ENCODE data around the gene C3. TPM values are rescaled to one million over a fixed set of nuclear protein-coding genes. Genes with fewer than 3 reads are reported as not detected.

The C3 gene
- total and polyA plus RNA-seq, 2 of the 13 experiments (the other 11 are each of a cell fraction or from before 2014, with no cell fraction given): 1,455 to 6,272 TPM

GRCh38 chr19:6734096-6734696 is 13.7 kb upstream of the C3 start (continued):
- TF ChIP-seq REST (IDR thresholded peaks at IDR 0.05; ENCODE audit: borderline replicate concordance in 1 of 2, low read depth in 1 of 2, low read length in 2 of 2): no peak
- TF ChIP-seq, protein P1, sequence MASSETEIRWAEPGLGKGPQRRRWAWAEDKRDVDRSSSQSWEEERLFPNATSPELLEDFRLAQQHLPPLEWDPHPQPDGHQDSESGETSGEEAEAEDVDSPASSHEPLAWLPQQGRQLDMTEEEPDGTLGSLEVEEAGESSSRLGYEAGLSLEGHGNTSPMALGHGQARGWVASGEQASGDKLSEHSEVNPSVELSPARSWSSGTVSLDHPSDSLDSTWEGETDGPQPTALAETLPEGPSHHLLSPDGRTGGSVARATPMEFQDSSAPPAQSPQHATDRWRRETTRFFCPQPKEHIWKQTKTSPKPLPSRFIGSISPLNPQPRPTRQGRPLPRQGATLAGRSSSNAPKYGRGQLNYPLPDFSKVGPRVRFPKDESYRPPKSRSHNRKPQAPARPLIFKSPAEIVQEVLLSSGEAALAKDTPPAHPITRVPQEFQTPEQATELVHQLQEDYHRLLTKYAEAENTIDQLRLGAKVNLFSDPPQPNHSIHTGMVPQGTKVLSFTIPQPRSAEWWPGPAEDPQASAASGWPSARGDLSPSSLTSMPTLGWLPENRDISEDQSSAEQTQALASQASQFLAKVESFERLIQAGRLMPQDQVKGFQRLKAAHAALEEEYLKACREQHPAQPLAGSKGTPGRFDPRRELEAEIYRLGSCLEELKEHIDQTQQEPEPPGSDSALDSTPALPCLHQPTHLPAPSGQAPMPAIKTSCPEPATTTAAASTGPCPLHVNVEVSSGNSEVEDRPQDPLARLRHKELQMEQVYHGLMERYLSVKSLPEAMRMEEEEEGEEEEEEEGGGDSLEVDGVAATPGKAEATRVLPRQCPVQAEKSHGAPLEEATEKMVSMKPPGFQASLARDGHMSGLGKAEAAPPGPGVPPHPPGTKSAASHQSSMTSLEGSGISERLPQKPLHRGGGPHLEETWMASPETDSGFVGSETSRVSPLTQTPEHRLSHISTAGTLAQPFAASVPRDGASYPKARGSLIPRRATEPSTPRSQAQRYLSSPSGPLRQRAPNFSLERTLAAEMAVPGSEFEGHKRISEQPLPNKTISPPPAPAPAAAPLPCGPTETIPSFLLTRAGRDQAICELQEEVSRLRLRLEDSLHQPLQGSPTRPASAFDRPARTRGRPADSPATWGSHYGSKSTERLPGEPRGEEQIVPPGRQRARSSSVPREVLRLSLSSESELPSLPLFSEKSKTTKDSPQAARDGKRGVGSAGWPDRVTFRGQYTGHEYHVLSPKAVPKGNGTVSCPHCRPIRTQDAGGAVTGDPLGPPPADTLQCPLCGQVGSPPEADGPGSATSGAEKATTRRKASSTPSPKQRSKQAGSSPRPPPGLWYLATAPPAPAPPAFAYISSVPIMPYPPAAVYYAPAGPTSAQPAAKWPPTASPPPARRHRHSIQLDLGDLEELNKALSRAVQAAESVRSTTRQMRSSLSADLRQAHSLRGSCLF (CRISPR knock-in tag; IDR thresholded peaks at IDR 0.05; ENCODE audit: borderline replicate concordance): no peak
- peak; percentile 88 for TF ChIP-seq ZBTB38 (CRISPR knock-in tag; IDR thresholded peaks at IDR 0.05)
- TF ChIP-seq, protein P2, sequence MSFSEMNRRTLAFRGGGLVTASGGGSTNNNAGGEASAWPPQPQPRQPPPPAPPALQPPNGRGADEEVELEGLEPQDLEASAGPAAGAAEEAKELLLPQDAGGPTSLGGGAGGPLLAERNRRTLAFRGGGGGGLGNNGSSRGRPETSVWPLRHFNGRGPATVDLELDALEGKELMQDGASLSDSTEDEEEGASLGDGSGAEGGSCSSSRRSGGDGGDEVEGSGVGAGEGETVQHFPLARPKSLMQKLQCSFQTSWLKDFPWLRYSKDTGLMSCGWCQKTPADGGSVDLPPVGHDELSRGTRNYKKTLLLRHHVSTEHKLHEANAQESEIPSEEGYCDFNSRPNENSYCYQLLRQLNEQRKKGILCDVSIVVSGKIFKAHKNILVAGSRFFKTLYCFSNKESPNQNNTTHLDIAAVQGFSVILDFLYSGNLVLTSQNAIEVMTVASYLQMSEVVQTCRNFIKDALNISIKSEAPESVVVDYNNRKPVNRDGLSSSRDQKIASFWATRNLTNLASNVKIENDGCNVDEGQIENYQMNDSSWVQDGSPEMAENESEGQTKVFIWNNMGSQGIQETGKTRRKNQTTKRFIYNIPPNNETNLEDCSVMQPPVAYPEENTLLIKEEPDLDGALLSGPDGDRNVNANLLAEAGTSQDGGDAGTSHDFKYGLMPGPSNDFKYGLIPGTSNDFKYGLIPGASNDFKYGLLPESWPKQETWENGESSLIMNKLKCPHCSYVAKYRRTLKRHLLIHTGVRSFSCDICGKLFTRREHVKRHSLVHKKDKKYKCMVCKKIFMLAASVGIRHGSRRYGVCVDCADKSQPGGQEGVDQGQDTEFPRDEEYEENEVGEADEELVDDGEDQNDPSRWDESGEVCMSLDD (CRISPR knock-in tag; IDR thresholded peaks at IDR 0.05; ENCODE audit: borderline replicate concordance): no peak
- no peak; the same call in 1 of the 2 replicates for TF ChIP-seq ZMAT3 (CRISPR knock-in tag; conservative IDR thresholded peaks at IDR 0.05)
- TF ChIP-seq, protein P3, sequence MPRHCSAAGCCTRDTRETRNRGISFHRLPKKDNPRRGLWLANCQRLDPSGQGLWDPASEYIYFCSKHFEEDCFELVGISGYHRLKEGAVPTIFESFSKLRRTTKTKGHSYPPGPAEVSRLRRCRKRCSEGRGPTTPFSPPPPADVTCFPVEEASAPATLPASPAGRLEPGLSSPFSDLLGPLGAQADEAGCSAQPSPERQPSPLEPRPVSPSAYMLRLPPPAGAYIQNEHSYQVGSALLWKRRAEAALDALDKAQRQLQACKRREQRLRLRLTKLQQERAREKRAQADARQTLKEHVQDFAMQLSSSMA (CRISPR knock-in tag; IDR thresholded peaks at IDR 0.05): 0 out of 2 replicates have a peak, but pooled peaks have one; percentile 27
- TF ChIP-seq ZNF276 (CRISPR knock-in tag; IDR thresholded peaks at IDR 0.05; ENCODE audit: low read depth): no peak
- TF ChIP-seq ATRX (CRISPR knock-in tag; IDR thresholded peaks at IDR 0.05; ENCODE audit: borderline replicate concordance): no peak
- TF ChIP-seq, protein P4, sequence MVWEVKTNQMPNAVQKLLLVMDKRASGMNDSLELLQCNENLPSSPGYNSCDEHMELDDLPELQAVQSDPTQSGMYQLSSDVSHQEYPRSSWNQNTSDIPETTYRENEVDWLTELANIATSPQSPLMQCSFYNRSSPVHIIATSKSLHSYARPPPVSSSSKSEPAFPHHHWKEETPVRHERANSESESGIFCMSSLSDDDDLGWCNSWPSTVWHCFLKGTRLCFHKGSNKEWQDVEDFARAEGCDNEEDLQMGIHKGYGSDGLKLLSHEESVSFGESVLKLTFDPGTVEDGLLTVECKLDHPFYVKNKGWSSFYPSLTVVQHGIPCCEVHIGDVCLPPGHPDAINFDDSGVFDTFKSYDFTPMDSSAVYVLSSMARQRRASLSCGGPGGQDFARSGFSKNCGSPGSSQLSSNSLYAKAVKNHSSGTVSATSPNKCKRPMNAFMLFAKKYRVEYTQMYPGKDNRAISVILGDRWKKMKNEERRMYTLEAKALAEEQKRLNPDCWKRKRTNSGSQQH (CRISPR knock-in tag; IDR thresholded peaks at IDR 0.05; ENCODE audit: low read depth): no peak
- TF ChIP-seq CREB1 (IDR thresholded peaks at IDR 0.05): no peak
- TF ChIP-seq CREB1 (CRISPR knock-in tag; IDR thresholded peaks at IDR 0.05): no peak; the same call in 1 of the 2 replicates
- TF ChIP-seq ZNF383 (CRISPR knock-in tag; IDR thresholded peaks at IDR 0.05; ENCODE audit: borderline replicate concordance): no peak
